Sigmoid colon (tissue), 7 donors: Measurements from ENCODE around the gene TSPAN19. TPM values are rescaled to one million over a fixed set of nuclear protein-coding genes. Genes with fewer than 3 reads are reported as not detected.
"Not testable (repeated sequence)": the region's sequence is repeated elsewhere in the genome, so short reads cannot be mapped to it uniquely, and the experiment has no call there.

Experiments used
- DNase-seq: peaks from one replicate; pipeline ENCODE4 v3.0.0-alpha.2; 2019
- H3K27ac ChIP-seq, 4 donors: fragments of 200-600 bp; sonication (generic); one replicate each; pipeline ENCODE4 v1.5.1; 2016 to 2019; ENCODE audit warnings: mild to moderate bottlenecking in 1 of 4
- H3K27me3 ChIP-seq, 3 donors: fragments of 200-600 bp; sonication (generic); one replicate each; pipeline ENCODE4 v1.5.1; 2019; ENCODE audit warnings: mild to moderate bottlenecking in 1 of 3
- H3K36me3 ChIP-seq, 4 donors: fragments of 200-600 bp; sonication (generic); one replicate each; pipeline ENCODE4 v1.5.1; 2016 to 2019
- H3K4me1 ChIP-seq, 4 donors: fragments of 200-600 bp; sonication (generic); one replicate each; pipeline ENCODE4 v1.5.1; 2017 to 2019
- H3K4me3 ChIP-seq, 4 donors: fragments of 200-600 bp; sonication (generic); one replicate each; pipeline ENCODE4 v1.5.1; 2017 to 2019; ENCODE audit warnings: mild to moderate bottlenecking in 2 of 4, moderate library complexity in 1 of 4
- H3K9me3 ChIP-seq, 4 donors: fragments of 200-600 bp in 3 of 4; sonication (generic) in 3 of 4; one replicate each; pipeline versions ENCODE4 v1.5.1 to v1.6.1; 2013 to 2019
- CTCF ChIP-seq, 4 experiments: fragments of 450-650 bp in 3 of 4; fragments of 200-600 bp in 1 of 4; IDR thresholded peaks; one replicate each; pipeline ENCODE4 v1.5.1; 2016 to 2019; ENCODE audit warnings: antibody characterized with exemption in 4 of 4, mild to moderate bottlenecking in 3 of 4, moderate library complexity in 2 of 4
- EP300 ChIP-seq, 4 donors: sonication (generic); formaldehyde crosslinking; IDR thresholded peaks; one replicate each; pipeline ENCODE4 v1.6.1; 2017; ENCODE audit warnings: antibody characterized with exemption in 4 of 4
- POLR2A ChIP-seq, 2 donors: fragments of 450-650 bp; IDR thresholded peaks; one replicate each; pipeline ENCODE4 v1.6.1; 2016; ENCODE audit warnings: antibody characterized with exemption in 2 of 2, mild to moderate bottlenecking in 2 of 2, moderate library complexity in 2 of 2
- POLR2AphosphoS5 ChIP-seq, 4 donors: sonication (generic); formaldehyde crosslinking; IDR thresholded peaks; one replicate each; pipeline ENCODE4 v1.6.1; 2017; ENCODE audit warnings: antibody characterized with exemption in 4 of 4
- WGBS, 2 donors: extraction: QIAGEN DNeasy Blood & Tissue Kit; methylation state at CpG; one replicate each; pipeline ENCODE4 v1.1.7; 2013; 5-methylcytosine and 5-hydroxymethylcytosine counted together
- intact Hi-C: fragments of 100-400 bp; cut with DNase I; formaldehyde crosslinking; loops from one replicate; pipeline ENCODE4 v1.15.1; 2023
- polyA plus RNA-seq, 3 donors: library from polyadenylated mRNA; stranded (reverse); fragments of 200-250 nt; gene quantifications; one replicate each; pipeline ENCODE4 v1.2.3, GENCODE V29; 2013
- total RNA-seq, 4 donors: library from RNA; depleted of rRNA; stranded (reverse); fragments of >200 nt; gene quantifications; one replicate each; pipeline ENCODE4 v1.1.0, GENCODE V29; 2016
- donor health status: healthy with polysubstance abuse.
- donor health status: Bipolar disorder and iron deficiency.
- donor health status: healthy.

TSPAN19 gene
- total and polyA plus RNA-seq, 7 donors, result 0.81 TPM; not detected in 6

GRCh38 chr12:85006206-85006605, 29.9 kb downstream of the TSPAN19 start:
- no peak for TF ChIP-seq EP300 (IDR thresholded peaks at IDR 0.05)
- no peak for TF ChIP-seq POLR2AphosphoS5 (IDR thresholded peaks at IDR 0.05)
- no peak for TF ChIP-seq CTCF (IDR thresholded peaks at IDR 0.05)
- TF ChIP-seq POLR2A (IDR thresholded peaks at IDR 0.05), result no peak
- no peak for DNase-seq
- no peak overlapping the region for H3K27ac ChIP-seq
- no peaks in the 10 kb centered on the region for H3K36me3 ChIP-seq
- WGBS, 2 donors, result 71 to 87% methylated on average over 1 of the region's 1 CpG
- H3K4me3 ChIP-seq, result no peak overlapping the region
- H3K9me3 ChIP-seq, result no peaks in the 10 kb centered on the region
- no peaks in the 10 kb centered on the region for H3K4me1 ChIP-seq
- intact Hi-C loops, result no loop called here
- H3K27me3 ChIP-seq, result no peaks in the 10 kb centered on the region

GRCh38 chr12:85005615-85006014, 30.5 kb downstream of the TSPAN19 start:
- no peak for DNase-seq
- 67 to 89% methylated on average over 1 of the region's 1 CpG for WGBS, 2 donors
- Histone ChIP-seq H3K36me3 (no peaks in the 10 kb centered on the region), H3K9me3 (no peaks in the 10 kb centered on the region), H3K4me3 (no peak overlapping the region), H3K4me1 (no peaks in the 10 kb centered on the region), H3K27ac (no peak overlapping the region), H3K27me3 (no peaks in the 10 kb centered on the region)
- TF ChIP-seq EP300 (IDR thresholded peaks at IDR 0.05), result no peak
- no peak for TF ChIP-seq POLR2A (IDR thresholded peaks at IDR 0.05)
- no peak for TF ChIP-seq CTCF (IDR thresholded peaks at IDR 0.05)
- TF ChIP-seq POLR2AphosphoS5 (IDR thresholded peaks at IDR 0.05), result no peak
- intact Hi-C loops, result no loop called here

GRCh38 chr12:85005047-85005446, 31.0 kb downstream of the TSPAN19 start:
- intact Hi-C loops, H3K36me3 ChIP-seq, H3K9me3 ChIP-seq, H3K4me3 ChIP-seq, H3K4me1 ChIP-seq, H3K27me3 ChIP-seq, DNase-seq, H3K27ac ChIP-seq: not testable (repeated sequence)
- 73 to 91% methylated on average over 2 of the region's 2 CpGs for WGBS, 2 donors

- Histone ChIP-seq H3K9me3 (no peaks in the 10 kb centered on the region), H3K36me3 (no peaks in the 10 kb centered on the region), H3K4me3 (no peak overlapping the region), H3K27ac (no peak overlapping the region), H3K27me3 (no peaks in the 10 kb centered on the region), H3K4me1 (no peaks in the 10 kb centered on the region)
- no peak for DNase-seq
- no peak for TF ChIP-seq CTCF (IDR thresholded peaks at IDR 0.05)
- TF ChIP-seq POLR2AphosphoS5 (IDR thresholded peaks at IDR 0.05), result no peak
- no peak for TF ChIP-seq EP300 (IDR thresholded peaks at IDR 0.05)
- no peak for TF ChIP-seq POLR2A (IDR thresholded peaks at IDR 0.05)
- intact Hi-C loops, result no loop called here
Observed at GRCh38 chr12:85004204-85004603, 31.9 kb downstream of the TSPAN19 start.

GRCh38 chr12:85002778-85003296, 33.2 kb downstream of the TSPAN19 start:
- no peaks in the 10 kb centered on the region for H3K4me1 ChIP-seq
- no peaks in the 10 kb centered on the region for H3K36me3 ChIP-seq
- intact Hi-C loops, result no loop called here
- WGBS, 2 donors, result 83 to 92% methylated on average over 3 of the region's 3 CpGs
- DNase-seq, result no peak
- H3K4me3 ChIP-seq, result no peak overlapping the region
- TF ChIP-seq EP300 (IDR thresholded peaks at IDR 0.05), result no peak
- TF ChIP-seq POLR2AphosphoS5 (IDR thresholded peaks at IDR 0.05), result no peak
- TF ChIP-seq CTCF (IDR thresholded peaks at IDR 0.05), result no peak
- no peak for TF ChIP-seq POLR2A (IDR thresholded peaks at IDR 0.05)
- H3K27ac ChIP-seq, result no peak overlapping the region
- H3K27me3 ChIP-seq, result no peaks in the 10 kb centered on the region
- H3K9me3 ChIP-seq, result no peaks in the 10 kb centered on the region
